Stomach smooth muscle (tissue), 2 donors: Measurements from ENCODE around the gene CYB5RL.

Source experiments
- H3K27ac ChIP-seq: one replicate; pipeline ENCODE4 v1.7.0; 2013; ENCODE audit warnings: mild to moderate bottlenecking, low read length, inconsistent platforms
- H3K27me3 ChIP-seq, 2 donors: one replicate each; pipeline ENCODE4 v1.7.0; 2013; ENCODE audit warnings: low read length in 2 of 2; ENCODE audit not compliant: insufficient read depth in 2 of 2, control insufficient read depth in 1 of 2
- H3K36me3 ChIP-seq, 2 donors: one replicate each; pipeline ENCODE4 v1.7.0; 2013; ENCODE audit warnings: low read length in 2 of 2; ENCODE audit not compliant: control insufficient read depth in 2 of 2, insufficient read depth in 2 of 2
- H3K4me1 ChIP-seq: one replicate; pipeline ENCODE4 v1.7.0; 2013; ENCODE audit warnings: low read length; ENCODE audit not compliant: control insufficient read depth, insufficient read depth
- H3K4me3 ChIP-seq, 2 donors: one replicate each; pipeline ENCODE4 v1.7.0; 2013; ENCODE audit warnings: low read length in 2 of 2
- H3K9ac ChIP-seq, 2 donors: one replicate each; pipeline ENCODE4 v1.7.0; 2013; ENCODE audit warnings: low read length in 2 of 2, mild to moderate bottlenecking in 1 of 2
- H3K9me3 ChIP-seq, 2 donors: one replicate each; pipeline ENCODE4 v1.7.0; 2013; ENCODE audit warnings: low read length in 2 of 2; ENCODE audit not compliant: control insufficient read depth in 2 of 2
- donor health status: healthy.
- donor health status: Pancreatic carcinoma.

Gene CYB5RL

GRCh38 chr1:54225986-54226559 is 26.2 kb upstream of the CYB5RL start:
- H3K27me3 ChIP-seq, result no peaks in the 10 kb centered on the region
- no peak overlapping the region for H3K4me3 ChIP-seq
- no peak overlapping the region for H3K9ac ChIP-seq
- no peaks in the 10 kb centered on the region for H3K9me3 ChIP-seq
- H3K27ac ChIP-seq, result no peak overlapping the region
- H3K4me1 ChIP-seq, result peaks cover 9% of the 10 kb centered on the region
- peaks cover 0 to 9% of the 10 kb centered on the region in 2 donors for H3K36me3 ChIP-seq

GRCh38 chr1:54225378-54225777 is 25.5 kb upstream of the CYB5RL start:
- peaks cover 0 to 9% of the 10 kb centered on the region in 2 donors for H3K36me3 ChIP-seq
- no peak overlapping the region for H3K27ac ChIP-seq
- H3K9ac ChIP-seq, result no peak overlapping the region
- no peak overlapping the region for H3K4me3 ChIP-seq
- no peaks in the 10 kb centered on the region for H3K27me3 ChIP-seq
- H3K9me3 ChIP-seq, result no peaks in the 10 kb centered on the region
- peaks cover 13% of the 10 kb centered on the region for H3K4me1 ChIP-seq

- Histone ChIP-seq H3K4me3 (no peak overlapping the region), H3K27ac (no peak overlapping the region), H3K27me3 (no peaks in the 10 kb centered on the region), H3K9me3 (no peaks in the 10 kb centered on the region), H3K36me3 (peaks cover 0 to 7% of the 10 kb centered on the region in 2 donors), H3K9ac (no peak overlapping the region), H3K4me1 (peaks cover 20% of the 10 kb centered on the region)
These were observed 24.4 kb upstream of the CYB5RL start for GRCh38 chr1:54224233-54224632.

GRCh38 chr1:54223441-54224202 is 23.8 kb upstream of the CYB5RL start:
- Histone ChIP-seq H3K36me3 (peaks cover 0 to 11% of the 10 kb centered on the region in 2 donors), H3K27ac (no peak overlapping the region), H3K27me3 (no peaks in the 10 kb centered on the region), H3K9me3 (no peaks in the 10 kb centered on the region), H3K9ac (no peak overlapping the region), H3K4me1 (peaks cover 22% of the 10 kb centered on the region), H3K4me3 (no peak overlapping the region)

GRCh38 chr1:54222711-54223110 is 22.9 kb upstream of the CYB5RL start:
- Histone ChIP-seq H3K4me1 (peaks cover 22% of the 10 kb centered on the region), H3K9me3 (no peaks in the 10 kb centered on the region), H3K9ac (no peak overlapping the region), H3K27me3 (no peaks in the 10 kb centered on the region), H3K27ac (no peak overlapping the region), H3K36me3 (peaks cover 6 to 16% of the 10 kb centered on the region in 2 donors), H3K4me3 (no peak overlapping the region)

GRCh38 chr1:54221867-54222484 is 22.1 kb upstream of the CYB5RL start:
- peaks cover 13 to 24% of the 10 kb centered on the region in 2 donors for H3K36me3 ChIP-seq
- no peak overlapping the region for H3K9ac ChIP-seq
- H3K4me3 ChIP-seq, result no peak overlapping the region
- no peaks in the 10 kb centered on the region for H3K9me3 ChIP-seq
- H3K4me1 ChIP-seq, result peaks cover 22% of the 10 kb centered on the region
- no peaks in the 10 kb centered on the region for H3K27me3 ChIP-seq
- no peak overlapping the region for H3K27ac ChIP-seq

GRCh38 chr1:54221113-54221834 is 21.4 kb upstream of the CYB5RL start:
- Histone ChIP-seq H3K4me1 (peaks cover 22% of the 10 kb centered on the region), H3K9me3 (no peaks in the 10 kb centered on the region), H3K36me3 (peaks cover 20 to 31% of the 10 kb centered on the region in 2 donors), H3K27me3 (no peaks in the 10 kb centered on the region), H3K27ac (no peak overlapping the region), H3K4me3 (no peak overlapping the region), H3K9ac (no peak overlapping the region)

GRCh38 chr1:54220004-54220811 is 20.4 kb upstream of the CYB5RL start:
- Histone ChIP-seq H3K36me3 (peaks cover 31 to 39% of the 10 kb centered on the region in 2 donors), H3K9me3 (no peaks in the 10 kb centered on the region), H3K27ac (peak overlapping the region; percentile 55), H3K27me3 (no peaks in the 10 kb centered on the region), H3K9ac (no peak overlapping the region), H3K4me3 (peak overlapping the region in 1 of 2 donors; percentile 29), H3K4me1 (peaks cover 22% of the 10 kb centered on the region)

- no peaks in the 10 kb centered on the region for H3K9me3 ChIP-seq
- H3K27me3 ChIP-seq, result no peaks in the 10 kb centered on the region
- H3K36me3 ChIP-seq, result peaks cover 36 to 45% of the 10 kb centered on the region in 2 donors
- H3K4me3 ChIP-seq, result no peak overlapping the region
- H3K9ac ChIP-seq, result no peak overlapping the region
- H3K27ac ChIP-seq, result peak overlapping the region; percentile 55
- H3K4me1 ChIP-seq, result peaks cover 22% of the 10 kb centered on the region
These were observed 19.8 kb upstream of the CYB5RL start for GRCh38 chr1:54219688-54220003.
